Transverse colon (tissue), 4 donors: ENCODE data around the gene USP5.

Experiments used
- CTCF ChIP-seq, 5 experiments: fragments of 200-600 bp in 3 of 5; fragments of 450-650 bp in 2 of 5; sonication (generic) in 3 of 5; IDR thresholded peaks; 1 replicate in 2 of 5; 2 replicates in 3 of 5; pipeline ENCODE4 v1.5.1; 2016 to 2017; ENCODE audit warnings: antibody characterized with exemption in 5 of 5, inconsistent platforms in 3 of 5, mild to moderate bottlenecking in 2 of 5, moderate library complexity in 1 of 5
- POLR2AphosphoS5 ChIP-seq, 3 donors: sonication (generic); formaldehyde crosslinking; IDR thresholded peaks; one replicate each; pipeline ENCODE4 v1.6.1; 2016; ENCODE audit warnings: antibody characterized with exemption in 3 of 3

DNA sequence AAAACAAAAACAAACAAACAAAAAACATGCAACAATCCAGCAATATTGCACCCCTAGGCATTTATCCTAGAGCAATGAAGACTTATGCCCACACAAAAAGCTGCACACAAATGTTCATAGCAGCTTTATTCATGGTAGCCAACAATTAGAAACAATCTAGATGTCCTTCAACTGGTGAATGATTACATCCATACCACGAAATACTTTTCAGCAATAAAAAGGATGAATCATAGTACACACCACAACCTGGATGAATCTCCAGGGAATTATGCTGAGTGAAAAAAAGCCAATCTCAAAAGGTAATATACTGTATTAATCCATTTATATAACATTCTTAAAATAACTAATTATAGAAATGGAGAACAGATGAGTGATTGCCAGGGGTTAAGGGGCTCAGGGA is 44.8 kb upstream of the USP5 start:
- TF ChIP-seq POLR2AphosphoS5 (IDR thresholded peaks at IDR 0.05) = no peak
- TF ChIP-seq CTCF (IDR thresholded peaks at IDR 0.05) = no peak
